ENCODE results near the gene IGBP1.
A peak's percentile ranks its signal among the peaks of the same experiment; 100 is the strongest.
"Not testable (repeated sequence)": the region's sequence is repeated elsewhere in the genome, so short reads cannot be mapped to it uniquely, and the experiment has no call there.

The IGBP1 gene

GRCh38 chrX:70168238-70169188 lies 35.3 kb downstream of the IGBP1 start:
- DNase-seq, result peak; percentile 38

- no peak for DNase-seq
Measured at GRCh38 chrX:70169281-70169680, 36.0 kb downstream of the IGBP1 start.

- DNase-seq, result peak; percentile 10
Measured at GRCh38 chrX:70171624-70172023, 38.4 kb downstream of the IGBP1 start.

- DNase-seq, result no peak
Measured at GRCh38 chrX:70172221-70172620, 39.0 kb downstream of the IGBP1 start.

GRCh38 chrX:70172964-70173363 lies 39.7 kb downstream of the IGBP1 start:
- DNase-seq, result no peak

GRCh38 chrX:70174754-70175153 lies 41.5 kb downstream of the IGBP1 start:
- DNase-seq, result no peak

GRCh38 chrX:70175338-70175737 lies 42.1 kb downstream of the IGBP1 start:
- DNase-seq, result no peak

- no peak for DNase-seq
Measured at GRCh38 chrX:70176938-70177533, 43.8 kb downstream of the IGBP1 start, which contains the start of gene DGAT2L6. DGAT2L6 (plus strand) TSS chrX:70177483; CDS start chrX:70177583, 100 bp downstream.

- DNase-seq, result no peak
Measured at GRCh38 chrX:70183091-70183490, 49.8 kb downstream of the IGBP1 start.

GRCh38 chrX:70190225-70190624 lies 57.0 kb downstream of the IGBP1 start:
- no peak for DNase-seq

- DNase-seq, result peak; percentile 24
Measured at GRCh38 chrX:70196961-70197720, 63.9 kb downstream of the IGBP1 start.

GRCh38 chrX:70201732-70202131 lies 68.5 kb downstream of the IGBP1 start:
- no peak for DNase-seq

GRCh38 chrX:70208479-70208878 lies 75.2 kb downstream of the IGBP1 start:
- no peak for DNase-seq

- not testable (repeated sequence) for DNase-seq
Measured at GRCh38 chrX:70209570-70209969, 76.3 kb downstream of the IGBP1 start.
